Measurements from ENCODE around the gene USP5.
A peak's percentile ranks its signal among the peaks of the same experiment; 100 is the strongest.

The USP5 gene

GRCh38 chr12:6840330-6840729, 11.6 kb upstream of the USP5 start:
- no peak for DNase-seq (ENCODE audit: low read depth in 3 of 3)

DNA sequence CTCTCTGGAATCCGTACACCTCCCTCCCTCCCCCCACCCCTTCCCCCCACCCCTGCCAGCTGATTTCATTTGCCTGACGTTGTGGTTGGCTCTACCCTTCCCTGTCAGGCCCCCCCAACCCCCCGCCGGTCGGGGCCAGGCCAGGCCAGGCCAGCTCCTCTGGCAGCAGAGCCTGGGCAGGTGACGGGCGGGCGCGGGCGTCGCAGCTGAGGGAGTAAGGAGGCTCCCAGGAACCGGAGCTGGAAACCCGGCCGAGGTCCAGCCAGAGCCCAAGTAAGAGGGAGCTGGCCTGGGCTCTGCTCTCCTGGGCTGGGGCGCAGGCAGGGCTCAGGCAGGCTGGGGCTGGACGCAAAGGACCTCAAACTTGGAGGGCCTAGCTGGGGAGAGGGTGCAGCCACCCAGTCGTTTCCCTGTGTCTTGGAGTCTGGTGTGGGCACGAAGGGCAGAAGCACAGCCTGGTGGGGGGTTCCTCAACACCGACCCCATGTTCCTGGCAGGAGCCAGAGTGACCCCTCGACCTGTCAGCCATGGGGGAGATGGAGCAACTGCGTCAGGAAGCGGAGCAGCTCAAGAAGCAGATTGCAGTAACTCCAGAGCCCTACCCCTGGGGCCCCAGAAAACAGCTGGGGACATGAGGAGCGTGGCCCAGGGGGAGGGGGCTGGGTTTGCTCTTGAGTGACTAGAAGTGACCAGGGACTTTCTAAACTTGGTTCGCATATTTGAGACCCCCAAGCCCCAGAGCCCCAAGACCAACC, 11.0 kb upstream of the USP5 start, which contains the start of gene GNB3:
GNB3 (plus strand) TSS at position 165 of the 755 bp plus-strand sequence; CDS start at position 528, 363 bp downstream.
- DNase-seq (ENCODE audit: low read depth in 3 of 3), result no peak

- no peak for DNase-seq (ENCODE audit: low read depth in 3 of 3)
Observed at GRCh38 chr12:6842075-6842474, 9.9 kb upstream of the USP5 start.

DNA sequence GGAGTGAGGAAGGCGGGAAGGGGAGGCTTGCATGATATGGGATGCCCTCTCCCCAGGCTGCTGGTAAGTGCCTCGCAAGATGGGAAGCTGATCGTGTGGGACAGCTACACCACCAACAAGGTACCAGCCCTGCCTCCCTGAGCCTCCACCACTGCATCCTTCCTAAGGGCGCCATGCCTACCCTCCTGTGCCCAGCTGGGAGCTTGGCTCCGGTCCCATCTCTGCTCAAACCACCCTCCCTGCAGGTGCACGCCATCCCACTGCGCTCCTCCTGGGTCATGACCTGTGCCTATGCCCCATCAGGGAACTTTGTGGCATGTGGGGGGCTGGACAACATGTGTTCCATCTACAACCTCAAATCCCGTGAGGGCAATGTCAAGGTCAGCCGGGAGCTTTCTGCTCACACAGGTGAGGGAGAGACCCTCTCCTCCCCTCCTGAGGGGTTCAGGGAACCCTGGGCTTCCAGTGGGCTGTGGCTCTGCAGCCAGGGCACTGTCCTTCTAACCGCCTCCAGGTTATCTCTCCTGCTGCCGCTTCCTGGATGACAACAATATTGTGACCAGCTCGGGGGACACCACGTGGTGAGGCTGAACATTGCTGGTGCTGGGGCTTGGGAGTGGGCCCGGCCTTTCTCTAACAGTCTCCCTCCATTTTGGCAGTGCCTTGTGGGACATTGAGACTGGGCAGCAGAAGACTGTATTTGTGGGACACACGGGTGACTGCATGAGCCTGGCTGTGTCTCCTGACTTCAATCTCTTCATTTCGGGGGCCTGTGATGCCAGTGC, 8.6 kb upstream of the USP5 start:
- no peak for DNase-seq (ENCODE audit: low read depth in 3 of 3)

- no peak for DNase-seq (ENCODE audit: low read depth in 3 of 3)
Observed at GRCh38 chr12:6845395-6845794, 6.6 kb upstream of the USP5 start.

- DNase-seq (ENCODE audit: low read depth in 3 of 3), result no peak
Observed at GRCh38 chr12:6846316-6846869, 5.6 kb upstream of the USP5 start.

- DNase-seq (ENCODE audit: low read depth in 3 of 3), result no peak
Observed at GRCh38 chr12:6847676-6848075, 4.3 kb upstream of the USP5 start.

DNA sequence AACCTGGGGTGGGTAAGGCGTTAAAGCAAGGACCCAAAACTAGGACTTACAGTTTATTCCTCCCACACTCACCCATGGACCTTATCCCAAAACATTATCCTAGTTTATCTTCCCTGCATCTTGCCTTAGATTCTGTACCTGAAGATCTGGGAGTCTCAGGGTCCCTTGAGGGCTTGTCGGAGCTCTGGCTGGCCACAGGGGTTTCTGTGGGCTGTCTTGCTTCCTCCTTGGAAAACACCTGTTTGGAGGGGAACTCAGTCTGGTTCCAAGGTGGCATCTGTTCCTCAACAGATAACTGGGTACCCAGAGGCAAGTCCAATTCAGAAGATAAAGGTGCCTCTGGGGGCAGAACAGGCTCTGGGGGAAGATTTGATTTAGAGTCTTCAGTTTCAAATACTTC, 2.5 kb upstream of the USP5 start:
- DNase-seq (ENCODE audit: low read depth in 3 of 3), result no peak

DNA sequence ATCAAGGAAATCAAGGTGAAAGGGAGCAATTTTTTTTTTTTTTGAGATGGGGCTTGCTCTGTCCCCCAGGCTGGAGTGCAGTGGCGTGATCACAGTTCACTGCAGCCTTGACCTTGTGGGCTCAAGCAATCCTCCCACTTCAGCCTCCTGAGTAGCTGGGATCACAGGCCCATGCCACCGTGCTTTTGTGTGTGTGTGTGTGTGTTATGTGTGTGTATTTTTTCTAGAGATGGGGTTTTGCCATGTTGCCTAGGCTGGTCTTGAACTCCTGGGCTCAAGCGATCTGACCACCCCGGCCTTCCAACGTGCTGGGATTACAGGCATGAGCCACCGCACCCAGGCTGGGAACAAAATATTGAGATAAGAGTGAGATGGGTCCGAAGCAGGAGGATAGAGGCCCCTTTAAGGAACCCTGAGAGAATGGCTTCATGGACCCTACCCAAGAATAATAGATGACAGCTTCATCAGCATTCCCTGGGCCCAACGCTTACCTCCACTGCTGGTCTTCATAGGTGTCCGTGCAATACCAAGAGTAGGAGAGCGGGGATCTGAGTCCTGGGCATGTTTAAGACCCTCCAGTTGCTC, 1.9 kb upstream of the USP5 start:
- no peak for DNase-seq (ENCODE audit: low read depth in 3 of 3)

GRCh38 chr12:6850796-6851152, 1.2 kb upstream of the USP5 start:
- no peak for DNase-seq (ENCODE audit: low read depth in 3 of 3)

- peak; percentile 89 to 94 (median 92) for DNase-seq (ENCODE audit: low read depth in 3 of 3)
Observed at GRCh38 chr12:6851153-6851920, 613 bp upstream of the USP5 start, which contains the start of gene CDCA3. CDCA3 (minus strand) TSS chr12:6851286; CDS start chr12:6850952, 334 bp downstream.

DNA sequence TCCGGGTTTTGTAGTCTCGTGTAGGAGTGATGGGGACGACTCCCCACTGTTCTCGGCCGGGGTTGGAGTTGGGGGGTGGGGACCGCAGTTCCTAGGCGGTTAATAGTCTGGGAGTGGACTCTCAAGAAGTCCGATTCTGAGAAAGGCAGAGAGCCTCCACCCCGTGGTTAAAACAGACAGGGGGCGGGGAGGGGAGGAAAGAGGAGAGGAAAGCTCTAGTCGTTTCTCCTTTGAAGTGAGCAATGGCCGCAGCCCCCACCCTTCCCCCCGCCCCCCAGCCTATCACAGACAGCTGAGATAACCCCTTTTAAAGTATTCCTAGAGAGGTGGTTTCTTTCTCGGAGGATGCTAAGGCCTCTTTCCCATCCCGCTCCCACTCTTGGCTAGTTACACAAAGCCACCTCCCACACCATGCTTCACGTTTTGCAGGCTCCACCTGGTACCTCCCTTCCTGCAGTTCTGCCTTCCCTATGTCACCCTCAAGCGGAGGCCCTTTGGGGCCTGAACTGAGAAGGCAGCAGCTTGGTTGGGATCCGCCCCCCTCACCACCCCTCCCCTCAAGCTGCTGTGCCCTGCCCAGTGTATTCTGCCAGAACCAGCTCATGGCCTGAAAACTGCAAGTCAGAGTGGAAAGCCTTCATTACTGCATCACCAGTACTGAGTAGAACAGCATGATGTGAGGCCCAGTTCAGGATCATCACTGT, 853 bp downstream of the USP5 start:
- peak; percentile 49 to 76 (median 73) for DNase-seq (ENCODE audit: low read depth in 3 of 3)

DNA sequence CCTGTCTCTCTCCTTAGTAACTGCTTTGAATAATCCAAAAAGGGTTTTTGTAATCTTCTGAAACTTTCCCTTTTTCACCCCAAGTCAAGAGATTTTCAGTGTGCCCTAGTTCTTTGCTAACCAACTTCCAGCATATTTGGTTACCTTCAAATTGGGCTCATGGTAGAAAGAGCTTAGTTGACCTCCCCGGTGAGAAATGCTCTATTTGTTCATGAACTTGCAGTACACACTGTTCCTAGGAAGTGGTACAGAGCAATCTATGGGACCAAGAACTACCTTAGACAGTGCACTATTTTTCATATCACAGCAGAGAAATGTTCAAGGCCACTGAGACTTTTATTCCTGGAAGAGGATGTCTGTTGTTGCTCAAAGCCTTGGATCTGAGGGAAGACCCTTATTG, 1.7 kb downstream of the USP5 start:
- no peak for DNase-seq (ENCODE audit: low read depth in 3 of 3)

GRCh38 chr12:6854036-6854435, 2.1 kb downstream of the USP5 start:
- no peak for DNase-seq (ENCODE audit: low read depth in 3 of 3)

DNA sequence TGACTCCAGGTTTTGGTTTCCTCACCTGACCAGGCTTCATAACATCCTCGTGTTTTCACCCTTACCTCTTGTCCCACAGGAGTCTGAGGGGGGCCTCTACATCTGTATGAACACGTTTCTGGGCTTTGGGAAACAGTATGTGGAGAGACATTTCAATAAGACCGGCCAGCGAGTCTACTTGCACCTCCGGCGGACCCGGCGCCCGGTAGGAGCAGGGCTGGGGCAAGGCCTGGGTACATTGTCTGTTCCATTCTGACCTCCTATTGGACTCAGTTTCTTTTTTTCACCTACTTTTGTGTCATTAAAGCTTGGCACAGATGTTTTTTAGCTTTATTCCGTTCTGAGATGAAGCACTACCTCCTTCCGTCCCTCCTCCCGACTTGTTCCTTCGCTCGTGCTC, 3.4 kb downstream of the USP5 start:
- DNase-seq (ENCODE audit: low read depth in 3 of 3), result no peak

DNA sequence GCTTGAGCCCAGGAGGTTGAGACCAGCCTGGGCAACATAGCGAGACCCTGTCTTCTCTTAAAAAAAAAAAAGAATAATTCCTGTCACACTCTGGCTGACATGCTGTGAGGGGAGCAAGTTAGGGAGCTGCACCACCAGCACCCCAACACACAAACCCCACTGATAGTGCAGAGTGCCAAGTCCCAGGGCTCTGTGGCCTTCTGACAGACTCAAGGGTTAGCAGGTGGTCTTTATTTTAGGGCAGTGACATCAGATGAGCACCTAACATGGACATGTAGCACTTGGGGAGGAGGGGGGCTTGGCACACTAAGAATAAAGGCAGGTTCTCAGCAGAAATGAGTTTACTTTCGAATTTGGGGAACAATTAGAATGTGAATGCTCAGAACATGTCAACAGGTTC, 6.8 kb downstream of the USP5 start:
- no peak for DNase-seq (ENCODE audit: low read depth in 3 of 3)

DNA sequence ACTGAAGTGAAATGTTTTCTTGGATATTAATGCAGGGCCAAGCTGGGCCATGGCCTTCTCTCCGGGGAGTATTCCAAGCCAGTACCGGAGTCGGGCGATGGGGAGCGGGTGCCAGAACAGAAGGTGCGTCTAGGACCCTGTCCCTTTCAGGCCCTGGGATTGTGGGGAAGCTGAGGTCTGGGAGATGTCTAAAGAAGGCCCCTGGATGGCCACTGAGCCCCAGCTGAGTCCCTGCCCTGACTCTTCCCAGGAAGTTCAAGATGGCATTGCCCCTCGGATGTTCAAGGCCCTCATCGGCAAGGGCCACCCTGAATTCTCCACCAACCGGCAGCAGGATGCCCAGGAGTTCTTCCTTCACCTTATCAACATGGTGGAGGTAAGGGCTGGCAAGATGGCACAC, 8.2 kb downstream of the USP5 start:
- DNase-seq (ENCODE audit: low read depth in 3 of 3), result no peak

- no peak for DNase-seq (ENCODE audit: low read depth in 3 of 3)
Observed at GRCh38 chr12:6860942-6861341, 9.0 kb downstream of the USP5 start.

DNA sequence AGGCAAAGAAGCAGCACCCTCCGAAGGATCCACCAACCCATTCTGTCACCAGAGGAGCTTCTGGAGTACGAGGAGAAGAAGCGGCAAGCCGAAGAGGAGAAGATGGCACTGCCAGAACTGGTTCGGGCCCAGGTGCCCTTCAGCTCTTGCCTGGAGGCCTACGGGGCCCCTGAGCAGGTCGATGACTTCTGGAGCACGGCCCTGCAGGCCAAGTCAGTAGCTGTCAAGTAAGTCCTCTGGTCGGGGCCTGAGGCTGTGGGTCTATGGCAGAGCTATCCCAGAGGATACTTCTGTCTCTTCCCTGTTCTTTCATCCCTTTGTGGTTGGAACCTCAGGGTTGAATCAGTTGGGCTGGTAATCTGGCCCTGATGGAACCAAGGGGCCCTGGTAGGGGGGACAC, 9.4 kb downstream of the USP5 start:
- no peak for DNase-seq (ENCODE audit: low read depth in 3 of 3)

DNA sequence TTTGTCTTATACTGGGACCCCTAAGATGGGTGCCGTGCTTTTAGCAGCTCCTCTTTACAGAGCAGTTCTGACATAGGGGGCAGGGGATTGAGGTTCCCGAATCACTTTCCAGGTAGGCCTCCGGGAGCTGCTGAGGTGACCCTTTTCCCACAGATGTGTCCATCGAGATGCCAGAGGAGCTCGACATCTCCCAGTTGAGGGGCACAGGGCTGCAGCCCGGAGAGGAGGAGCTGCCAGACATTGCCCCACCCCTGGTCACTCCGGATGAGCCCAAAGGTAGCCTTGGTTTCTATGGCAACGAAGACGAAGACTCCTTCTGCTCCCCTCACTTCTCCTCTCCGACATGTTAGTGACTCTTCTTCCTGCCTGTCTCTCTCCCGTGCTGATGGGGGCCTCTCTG, 11.1 kb downstream of the USP5 start:
- DNase-seq (ENCODE audit: low read depth in 3 of 3), result no peak

Data from stimulated activated CD4-positive, alpha-beta T cell treated with anti-CD3 and anti-CD28 coated beads, TNF-alpha, amount 100 ng/mL, for 48 hours (primary cell).